CD14-positive monocyte (primary cell): ENCODE results near the gene WDR13. TPM values are rescaled to one million over a fixed set of nuclear protein-coding genes. Genes with fewer than 3 reads are reported as not detected.

ENCODE experiments used
- DNase-seq, 3 donors: peaks; one replicate each; pipeline ENCODE4 v3.0.0-alpha.2; 2011 to 2022
- H2AFZ ChIP-seq: 2 replicates; pipeline ENCODE4 v1.6.0; 2012; ENCODE audit warnings: mild to moderate bottlenecking, low read depth, low read length, inconsistent platforms; ENCODE audit not compliant: insufficient read depth, poor library complexity, severe bottlenecking
- H3K27ac ChIP-seq, 2 donors: 1 replicate in 1 of 2; 2 replicates in 1 of 2; pipeline ENCODE4 v1.5.1; 2012 to 2013; ENCODE audit warnings: low read length in 2 of 2, control low read depth in 1 of 2, inconsistent platforms in 1 of 2, low read depth in 1 of 2, mild to moderate bottlenecking in 1 of 2
- H3K27me3 ChIP-seq, 2 donors: one replicate each; pipeline versions ENCODE4 v1.6.0 to v1.6.1; 2011 to 2013; ENCODE audit warnings: low read length in 2 of 2; ENCODE audit not compliant: control insufficient read depth in 2 of 2, insufficient read depth in 2 of 2
- H3K36me3 ChIP-seq, 2 donors: replicated peaks in 1 of 2; 1 replicate in 1 of 2; 2 replicates in 1 of 2; pipeline versions ENCODE4 v1.5.1 to v1.6.1; 2012 to 2013; ENCODE audit warnings: low read length in 2 of 2, control low read depth in 1 of 2, inconsistent platforms in 1 of 2, mild to moderate bottlenecking in 1 of 2; ENCODE audit not compliant: insufficient read depth in 2 of 2, control insufficient read depth in 1 of 2
- H3K4me1 ChIP-seq, 2 donors: 1 replicate in 1 of 2; 2 replicates in 1 of 2; pipeline versions ENCODE4 v1.5.1 to v1.6.1; 2012 to 2013; ENCODE audit warnings: low read length in 2 of 2, control low read depth in 1 of 2, inconsistent platforms in 1 of 2, mild to moderate bottlenecking in 1 of 2, moderate library complexity in 1 of 2; ENCODE audit not compliant: insufficient read depth in 2 of 2, control insufficient read depth in 1 of 2
- H3K4me2 ChIP-seq: replicated peaks from 2 replicates; pipeline ENCODE3; 2012; ENCODE audit warnings: low read length, moderate library complexity, mild to moderate bottlenecking; ENCODE audit not compliant: poor library complexity, severe bottlenecking; ENCODE audit errors: extremely low read depth
- H3K4me3 ChIP-seq, 3 experiments: fragments of 200-600 bp in 1 of 3; sonication (generic) in 1 of 3; replicated peaks in 1 of 3; 1 replicate in 2 of 3; 2 replicates in 1 of 3; pipeline ENCODE4 v1.5.1; 2011 to 2013; ENCODE audit warnings: low read length in 3 of 3, mild to moderate bottlenecking in 3 of 3, control low read depth in 2 of 3, low read depth in 2 of 3, inconsistent platforms in 1 of 3, moderate library complexity in 1 of 3
- H3K79me2 ChIP-seq: 2 replicates; pipeline ENCODE4 v1.6.0; 2012; ENCODE audit warnings: mild to moderate bottlenecking, control low read depth, inconsistent platforms, low read length, moderate library complexity; ENCODE audit not compliant: insufficient read depth
- H3K9ac ChIP-seq: 2 replicates; pipeline ENCODE4 v1.6.0; 2017; ENCODE audit warnings: low read length, mild to moderate bottlenecking; ENCODE audit not compliant: insufficient read depth, poor library complexity, severe bottlenecking
- H3K9me3 ChIP-seq, 2 donors: replicated peaks in 1 of 2; 1 replicate in 1 of 2; 2 replicates in 1 of 2; pipeline versions ENCODE4 v1.5.1 to v1.6.1; 2012 to 2013; ENCODE audit warnings: low read length in 2 of 2, control low read depth in 1 of 2; ENCODE audit not compliant: control insufficient read depth in 1 of 2, insufficient read depth in 1 of 2
- H4K20me1 ChIP-seq: 2 replicates; pipeline ENCODE4 v1.6.0; 2012; ENCODE audit warnings: mild to moderate bottlenecking, low read length, control low read depth, moderate library complexity; ENCODE audit not compliant: insufficient read depth
- H3K27ac Mint-ChIP-seq, 7 donors: one replicate each; pipeline ENCODE4 v1.8.0; 2020; ENCODE audit warnings: mild to moderate bottlenecking in 7 of 7, mixed read lengths in 7 of 7, moderate library complexity in 6 of 7, inconsistent platforms in 2 of 7
- H3K27me3 Mint-ChIP-seq, 3 donors: one replicate each; pipeline ENCODE4 v1.8.0; 2021 to 2022; ENCODE audit warnings: low read depth in 3 of 3, mild to moderate bottlenecking in 3 of 3, mixed read lengths in 3 of 3, moderate library complexity in 3 of 3, inconsistent platforms in 1 of 3
- H3K36me3 Mint-ChIP-seq, 2 donors: one replicate each; pipeline ENCODE4 v1.8.0; 2020; ENCODE audit warnings: mixed read lengths in 2 of 2, inconsistent platforms in 1 of 2, mild to moderate bottlenecking in 1 of 2
- H3K4me1 Mint-ChIP-seq: one replicate; pipeline ENCODE4 v1.8.0; 2020; ENCODE audit warnings: mild to moderate bottlenecking, mixed read lengths
- H3K4me3 Mint-ChIP-seq, 2 donors: one replicate each; pipeline ENCODE4 v1.8.0; 2020; ENCODE audit warnings: mild to moderate bottlenecking in 2 of 2, mixed read lengths in 2 of 2, moderate library complexity in 1 of 2
- H3K9me3 Mint-ChIP-seq, 7 donors: one replicate each; pipeline ENCODE4 v1.8.0; 2020 to 2022; ENCODE audit warnings: mixed read lengths in 7 of 7, mild to moderate bottlenecking in 6 of 7, moderate library complexity in 6 of 7, inconsistent platforms in 2 of 7
- WGBS: methylation state at CpG from one replicate; pipeline ENCODE4 v1.1.5; 2013; ENCODE audit warnings: missing lambda C conversion rate; ENCODE audit not compliant: insufficient coverage; 5-methylcytosine and 5-hydroxymethylcytosine counted together
- intact Hi-C, 2 donors: fragments of 100-400 bp; cut with micrococcal nuclease; formaldehyde crosslinking; loops; one replicate each; pipeline versions ENCODE4 v1.15.0 to v1.15.1; 2023
- polyA plus RNA-seq, 3 donors: library from polyadenylated mRNA; depleted of rRNA in 1 of 3; unstranded in 2 of 3; stranded (reverse) in 1 of 3; fragments of 300-500 nt in 2 of 3; fragments of >200 nt in 1 of 3; fragmentation: Illumina TruSeq in 2 of 3; gene quantifications; 1 replicate in 2 of 3; 2 replicates in 1 of 3; pipeline ENCODE4 v1.2.3, GENCODE V29; 2012 to 2021
- TF ChIP-seq, protein P1 (sequence below): fragments of 200-600 bp; IDR thresholded peaks from one replicate; pipeline ENCODE4 v1.8.0; 2022; ENCODE audit warnings: antibody characterized with exemption, mild to moderate bottlenecking

WDR13 gene
- polyA plus RNA-seq, 3 donors: 68.6 to 171 (median 93.3) TPM

DNA sequence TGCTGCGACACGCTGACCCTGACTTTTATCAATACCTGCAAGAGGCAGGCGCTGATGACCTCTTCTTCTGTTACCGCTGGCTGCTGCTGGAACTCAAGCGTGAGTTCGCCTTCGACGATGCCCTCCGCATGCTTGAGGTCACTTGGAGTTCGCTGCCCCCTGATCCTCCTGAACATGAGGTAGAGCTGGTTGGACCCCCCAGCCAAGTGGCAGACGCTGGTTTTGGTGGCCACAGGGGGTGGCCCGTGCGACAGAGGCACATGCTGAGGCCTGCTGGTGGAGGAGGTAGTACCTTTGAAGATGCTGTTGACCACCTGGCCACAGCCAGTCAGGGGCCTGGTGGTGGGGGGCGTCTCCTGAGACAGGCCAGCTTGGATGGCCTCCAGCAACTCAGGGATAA, 37.2 kb upstream of the WDR13 start:
- H3K36me3 Mint-ChIP-seq: peaks cover 47 to 51% of the 10 kb centered on the region in 2 donors
- Histone ChIP-seq H3K4me3 (no peak overlapping the region), H3K4me1 (no peaks in the 10 kb centered on the region), H3K9me3 (no peaks in the 10 kb centered on the region), H3K9ac (no peak overlapping the region), H3K36me3 (peaks cover 34 to 56% of the 10 kb centered on the region in 2 donors), H3K27me3 (no peaks in the 10 kb centered on the region), H3K4me2 (no peak overlapping the region), H2AFZ (no peak overlapping the region), H4K20me1 (no peaks in the 10 kb centered on the region), H3K27ac (no peak overlapping the region), H3K79me2 (no peaks in the 10 kb centered on the region)
- H3K4me3 Mint-ChIP-seq: no peak overlapping the region
- peaks cover 0 to 4% (median 2%) of the 10 kb centered on the region in 7 donors for H3K9me3 Mint-ChIP-seq
- no peaks in the 10 kb centered on the region for H3K4me1 Mint-ChIP-seq
- intact Hi-C loops: no loop called here
- no peak for DNase-seq
- TF ChIP-seq, protein P1, sequence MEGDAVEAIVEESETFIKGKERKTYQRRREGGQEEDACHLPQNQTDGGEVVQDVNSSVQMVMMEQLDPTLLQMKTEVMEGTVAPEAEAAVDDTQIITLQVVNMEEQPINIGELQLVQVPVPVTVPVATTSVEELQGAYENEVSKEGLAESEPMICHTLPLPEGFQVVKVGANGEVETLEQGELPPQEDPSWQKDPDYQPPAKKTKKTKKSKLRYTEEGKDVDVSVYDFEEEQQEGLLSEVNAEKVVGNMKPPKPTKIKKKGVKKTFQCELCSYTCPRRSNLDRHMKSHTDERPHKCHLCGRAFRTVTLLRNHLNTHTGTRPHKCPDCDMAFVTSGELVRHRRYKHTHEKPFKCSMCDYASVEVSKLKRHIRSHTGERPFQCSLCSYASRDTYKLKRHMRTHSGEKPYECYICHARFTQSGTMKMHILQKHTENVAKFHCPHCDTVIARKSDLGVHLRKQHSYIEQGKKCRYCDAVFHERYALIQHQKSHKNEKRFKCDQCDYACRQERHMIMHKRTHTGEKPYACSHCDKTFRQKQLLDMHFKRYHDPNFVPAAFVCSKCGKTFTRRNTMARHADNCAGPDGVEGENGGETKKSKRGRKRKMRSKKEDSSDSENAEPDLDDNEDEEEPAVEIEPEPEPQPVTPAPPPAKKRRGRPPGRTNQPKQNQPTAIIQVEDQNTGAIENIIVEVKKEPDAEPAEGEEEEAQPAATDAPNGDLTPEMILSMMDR: no peak
- peaks cover 0 to 4% (median 0%) of the 10 kb centered on the region in 3 donors for H3K27me3 Mint-ChIP-seq
- no peak overlapping the region for H3K27ac Mint-ChIP-seq
- 0% methylated on average over 1 of the region's 14 CpGs for WGBS

DNA sequence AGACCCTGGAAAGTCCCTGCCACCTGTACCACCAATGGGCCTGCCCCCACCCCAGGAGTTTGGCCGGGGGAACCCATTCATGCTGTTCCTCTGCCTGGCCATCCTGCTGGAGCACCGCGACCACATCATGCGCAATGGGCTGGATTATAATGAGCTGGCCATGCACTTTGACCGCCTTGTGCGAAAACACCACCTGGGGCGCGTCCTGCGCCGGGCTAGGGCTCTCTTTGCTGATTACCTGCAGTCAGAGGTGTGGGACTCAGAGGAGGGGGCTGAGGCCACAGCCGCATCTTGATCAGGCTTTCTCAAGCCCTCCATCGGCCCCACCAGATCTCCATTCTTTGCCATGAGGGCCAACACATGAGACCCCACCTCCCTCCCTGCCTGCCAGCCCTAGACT, 36.6 kb upstream of the WDR13 start:
- Mint-ChIP-seq H3K9me3 (peaks cover 0 to 4% (median 2%) of the 10 kb centered on the region in 7 donors), H3K4me1 (no peaks in the 10 kb centered on the region), H3K36me3 (peaks cover 41 to 51% of the 10 kb centered on the region in 2 donors), H3K27me3 (peaks cover 0 to 3% (median 0%) of the 10 kb centered on the region in 3 donors), H3K4me3 (no peak overlapping the region), H3K27ac (no peak overlapping the region)
- H3K4me3 ChIP-seq: no peak overlapping the region
- H3K27ac ChIP-seq: no peak overlapping the region
- no peak overlapping the region for H2AFZ ChIP-seq
- no peaks in the 10 kb centered on the region for H3K9me3 ChIP-seq
- no peak overlapping the region for H3K9ac ChIP-seq
- H3K79me2 ChIP-seq: no peaks in the 10 kb centered on the region
- H3K36me3 ChIP-seq: peaks cover 31 to 50% of the 10 kb centered on the region in 2 donors
- TF ChIP-seq, protein P1: no peak
- no peaks in the 10 kb centered on the region for H3K4me1 ChIP-seq
- no peak for DNase-seq
- no peak overlapping the region for H3K4me2 ChIP-seq
- intact Hi-C loops: no loop called here
- no peaks in the 10 kb centered on the region for H3K27me3 ChIP-seq
- 100% methylated on average over 10 of the region's 12 CpGs for WGBS
- no peaks in the 10 kb centered on the region for H4K20me1 ChIP-seq
